T1000 (cell line): ENCODE results near the gene TMEM131L.

Experiments used
- DNase-seq: peaks from one replicate; lab custom pipeline; 2025; ENCODE audit warnings: mixed read lengths; lab: John Stamatoyannopoulos, UW

TMEM131L gene

DNA sequence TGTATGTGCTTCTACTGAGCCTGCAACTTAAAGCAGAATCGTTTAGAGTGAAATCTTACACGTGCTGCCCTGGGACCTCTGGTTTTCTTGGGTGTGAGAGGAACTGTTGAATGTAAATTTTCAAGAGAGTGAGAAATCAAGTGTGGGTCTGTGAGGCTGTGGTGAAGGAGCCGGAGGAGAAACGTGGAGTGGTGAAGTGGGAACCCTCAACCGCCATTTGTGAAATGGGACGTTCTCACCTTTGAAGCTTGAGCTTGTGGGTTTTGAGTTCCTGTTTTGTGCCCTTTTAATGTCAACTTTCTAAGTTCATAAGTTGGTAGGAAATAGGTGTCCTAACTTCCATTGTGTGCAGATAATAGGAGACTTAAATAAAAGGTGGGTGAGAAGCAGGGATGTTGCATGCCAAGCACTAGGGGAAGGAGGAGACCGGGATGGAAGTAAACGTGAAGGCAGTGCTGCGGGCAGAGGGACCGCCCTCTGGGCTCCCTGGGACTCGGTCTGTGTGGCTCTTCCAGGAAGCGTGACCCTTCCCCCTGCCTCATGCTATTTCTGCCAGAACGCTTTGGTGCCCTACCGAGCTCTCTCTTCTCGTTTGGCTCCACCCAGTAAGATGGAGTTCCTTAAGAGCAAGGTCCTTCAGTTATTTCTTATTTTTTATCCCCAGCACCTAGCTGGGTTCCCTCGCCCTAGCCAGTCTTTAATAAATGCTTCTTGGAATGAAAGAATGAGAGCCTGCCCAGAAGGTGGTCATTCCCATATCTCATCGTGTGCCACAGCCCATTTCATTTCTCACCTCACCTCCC is 56.0 kb downstream of the TMEM131L start:
- DNase-seq = no peak

DNA sequence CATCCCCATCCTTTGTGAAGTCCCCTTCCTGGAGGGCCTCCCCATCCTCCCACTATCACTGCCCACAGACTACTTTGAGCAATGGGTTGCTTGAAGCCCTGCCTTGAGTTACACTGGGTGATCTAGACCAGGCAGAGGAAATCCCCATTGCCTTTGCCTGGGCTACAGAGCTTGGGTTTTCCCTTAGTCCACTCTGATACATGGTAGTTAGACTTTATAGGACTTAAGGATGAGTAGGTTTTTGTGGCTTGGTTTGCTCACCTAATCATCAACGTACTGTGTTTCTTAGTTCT is 56.6 kb downstream of the TMEM131L start:
- DNase-seq = no peak

DNA sequence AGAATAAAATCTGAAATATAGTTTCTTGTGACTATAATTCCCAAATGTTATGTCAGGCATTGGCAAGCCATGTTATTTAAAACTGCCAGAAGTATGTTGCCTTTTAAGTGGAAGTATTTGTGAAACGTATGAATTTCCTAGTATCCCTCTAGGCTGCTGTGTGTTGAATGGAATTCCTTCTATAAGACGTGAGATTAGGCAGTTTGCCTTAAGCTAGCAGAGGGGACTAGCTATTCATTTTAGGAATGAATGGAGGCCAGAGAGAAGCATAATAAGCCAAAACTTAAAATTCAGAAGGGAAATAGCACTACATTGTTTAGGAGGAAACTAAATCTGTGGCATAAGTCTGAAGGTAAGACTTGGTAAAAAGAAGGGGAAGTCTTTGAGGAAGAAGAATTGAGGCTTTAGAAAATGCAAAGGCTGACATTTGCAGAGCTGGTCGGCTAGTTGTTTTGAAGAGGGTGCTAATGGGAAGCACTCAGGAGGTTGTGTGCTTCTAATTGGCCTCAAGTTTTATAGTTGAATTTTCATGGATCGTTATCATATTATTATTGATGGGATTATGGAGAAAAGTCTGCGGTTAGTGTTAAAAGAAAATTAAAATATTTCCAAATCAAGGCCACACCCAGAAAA is 57.1 kb downstream of the TMEM131L start:
- DNase-seq = no peak

DNA sequence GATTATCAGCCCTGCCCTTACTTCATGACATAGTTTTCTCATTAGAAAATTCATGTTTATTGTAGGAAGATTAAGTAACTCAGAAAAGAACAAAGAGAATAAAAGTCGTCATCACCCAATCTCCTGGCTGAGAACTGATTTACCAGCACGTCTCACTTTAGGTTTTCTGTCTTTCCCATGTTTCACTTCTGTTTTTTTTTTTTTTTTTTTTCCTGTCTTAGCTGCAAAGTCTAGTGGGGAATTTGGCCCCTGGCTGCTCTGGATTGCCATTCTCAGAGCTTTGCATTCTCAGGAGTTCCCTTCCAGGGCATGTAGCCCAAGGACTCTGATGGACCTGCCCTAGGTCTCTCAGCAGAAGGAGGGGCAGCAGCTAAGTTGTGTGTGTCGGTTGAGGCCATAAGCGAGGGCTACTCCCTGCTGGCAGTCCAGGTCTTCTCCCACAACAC is 57.8 kb downstream of the TMEM131L start:
- no peak for DNase-seq

DNA sequence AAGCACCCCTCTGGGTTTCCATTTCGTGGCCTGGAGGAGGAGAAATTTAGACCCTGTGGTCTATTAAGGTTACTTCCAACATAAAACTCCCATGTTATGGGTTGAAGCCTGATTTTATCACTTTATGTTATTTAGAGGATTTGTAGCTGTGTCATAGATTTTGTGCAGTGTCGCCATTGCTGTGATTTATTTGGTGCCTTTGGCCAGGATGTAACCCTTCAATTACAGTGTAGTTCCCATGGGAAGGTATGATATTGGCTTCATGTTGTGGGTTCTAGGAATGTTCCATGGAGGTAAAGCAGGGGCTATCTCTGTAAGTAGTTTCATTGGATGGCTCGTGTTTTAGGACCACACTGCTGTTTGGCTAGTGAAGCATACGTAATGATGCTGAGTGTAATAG is 58.5 kb downstream of the TMEM131L start:
- no peak for DNase-seq

DNA sequence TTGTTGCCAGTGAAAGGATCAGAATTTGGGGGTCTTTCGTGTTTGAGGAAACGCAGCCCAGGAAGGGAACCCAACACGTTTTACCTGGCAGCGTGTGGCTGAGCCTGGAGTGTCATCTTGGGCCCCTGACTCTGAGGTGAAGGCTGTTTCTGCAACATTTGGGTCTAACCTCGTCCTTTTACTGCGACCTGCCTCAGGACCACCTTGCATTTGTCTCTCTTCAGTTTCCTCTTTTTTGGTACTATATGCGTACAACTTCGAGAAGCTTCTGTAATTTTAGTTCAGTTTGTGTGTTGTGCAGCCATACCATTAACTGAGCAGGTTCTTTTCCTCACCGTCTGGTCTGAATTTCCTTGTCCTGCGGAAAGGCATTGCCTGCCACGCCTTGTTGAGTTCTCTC is 61.5 kb downstream of the TMEM131L start:
- no peak for DNase-seq

DNA sequence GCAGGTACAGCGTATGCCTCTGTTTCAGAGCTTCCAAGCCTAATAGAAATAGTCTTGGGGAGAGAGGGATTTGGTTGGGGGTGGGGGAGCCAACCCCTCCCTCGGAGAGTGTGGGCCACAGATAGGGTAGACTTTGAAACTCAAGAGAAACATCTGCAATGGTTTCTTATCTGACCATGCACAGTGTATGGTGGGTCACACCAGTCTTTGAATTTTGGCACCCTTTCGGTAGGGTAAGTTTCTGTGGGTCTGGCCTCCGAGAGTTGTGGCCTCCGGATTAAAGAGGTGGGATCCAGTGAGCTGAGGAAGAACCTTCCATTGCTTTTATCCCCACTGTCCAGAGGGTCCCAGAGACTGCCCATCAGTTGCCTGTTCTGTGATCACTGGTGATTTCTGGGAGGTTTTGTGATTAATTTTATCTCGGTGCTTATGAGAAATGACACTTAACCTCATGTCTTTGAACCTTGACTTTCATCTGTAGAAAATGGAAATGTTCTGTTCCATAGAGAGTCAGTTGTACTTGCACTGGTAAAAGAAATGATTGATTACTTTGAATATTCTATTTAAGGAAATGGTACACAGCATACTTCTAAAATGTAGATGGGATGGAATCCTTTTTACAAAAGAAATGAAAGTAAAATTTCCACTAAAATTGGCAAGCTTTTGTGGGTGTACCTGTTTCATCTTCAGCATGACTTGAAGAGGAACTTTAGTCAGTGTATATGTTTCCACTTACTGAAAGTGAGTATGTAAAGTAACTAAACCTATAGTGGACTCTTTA is 62.7 kb downstream of the TMEM131L start:
- no peak for DNase-seq

DNA sequence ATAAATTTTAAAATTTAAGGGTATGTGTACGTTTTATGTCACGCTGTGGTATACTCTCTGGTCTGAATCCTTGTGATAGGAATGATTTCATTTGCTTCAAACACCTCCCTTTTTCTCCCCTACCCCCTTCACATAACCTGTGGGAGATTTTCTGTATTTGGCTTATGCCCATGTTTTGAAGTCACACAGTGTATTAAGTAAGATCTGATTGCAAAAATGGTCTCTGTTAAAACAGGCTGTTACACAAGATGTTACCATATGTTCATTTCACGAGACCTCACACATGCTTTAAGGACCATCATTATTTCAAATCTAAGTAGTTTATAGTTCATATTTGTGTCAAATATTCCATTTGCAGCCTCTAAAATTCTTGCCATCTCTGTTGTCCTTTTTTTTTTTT is 63.5 kb downstream of the TMEM131L start:
- no peak for DNase-seq

DNA sequence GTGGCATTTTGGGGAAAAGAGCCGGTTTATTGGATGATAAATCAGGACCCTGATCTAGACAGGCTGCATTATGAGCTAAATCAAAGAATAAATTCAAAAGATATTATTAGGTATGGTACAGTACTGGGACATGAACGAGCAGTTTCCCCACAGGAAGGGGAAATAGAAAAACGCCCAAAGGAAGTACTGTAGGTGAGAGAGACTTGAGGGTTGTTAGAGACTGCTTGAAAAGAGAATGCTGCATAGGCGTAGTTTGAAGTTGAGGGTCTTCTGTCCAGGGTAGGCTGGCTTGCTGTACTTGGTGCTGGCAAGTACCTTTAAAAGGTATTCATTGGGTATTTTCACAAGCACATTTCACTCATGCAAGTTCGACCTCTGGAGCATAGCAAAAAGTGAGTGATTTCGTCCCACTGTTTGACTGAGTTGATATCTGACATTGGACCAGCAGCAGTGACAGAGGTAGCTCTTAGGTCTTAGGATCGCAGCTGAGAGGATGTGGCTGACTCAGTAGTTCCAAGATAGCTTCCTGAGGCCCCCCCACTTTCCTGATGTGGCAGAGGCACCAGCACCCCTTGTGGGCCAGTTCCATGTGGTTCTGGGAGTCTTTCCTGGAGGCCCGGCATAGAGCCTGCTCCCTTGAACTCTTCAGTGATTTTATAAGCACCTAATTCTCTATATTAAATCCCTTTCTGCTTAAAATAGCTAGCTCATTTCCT is 64.3 kb downstream of the TMEM131L start:
- no peak for DNase-seq

DNA sequence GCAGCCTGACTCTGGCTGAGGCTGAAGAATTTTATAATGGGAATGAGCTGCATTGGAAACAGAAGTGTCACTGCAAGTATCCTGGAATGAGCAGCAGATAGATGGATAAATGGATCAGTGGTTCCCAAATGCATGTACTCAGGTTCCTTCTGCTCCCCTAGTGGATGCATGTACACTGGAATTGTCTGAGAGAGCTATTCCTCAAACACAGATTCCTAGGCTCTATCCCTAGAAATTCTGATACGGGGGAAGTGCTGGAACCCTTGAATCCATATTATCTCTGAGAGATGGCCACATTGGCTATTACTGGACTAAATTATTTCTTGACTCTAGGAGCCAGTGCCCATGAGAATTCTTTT is 64.8 kb downstream of the TMEM131L start:
- DNase-seq = no peak

DNA sequence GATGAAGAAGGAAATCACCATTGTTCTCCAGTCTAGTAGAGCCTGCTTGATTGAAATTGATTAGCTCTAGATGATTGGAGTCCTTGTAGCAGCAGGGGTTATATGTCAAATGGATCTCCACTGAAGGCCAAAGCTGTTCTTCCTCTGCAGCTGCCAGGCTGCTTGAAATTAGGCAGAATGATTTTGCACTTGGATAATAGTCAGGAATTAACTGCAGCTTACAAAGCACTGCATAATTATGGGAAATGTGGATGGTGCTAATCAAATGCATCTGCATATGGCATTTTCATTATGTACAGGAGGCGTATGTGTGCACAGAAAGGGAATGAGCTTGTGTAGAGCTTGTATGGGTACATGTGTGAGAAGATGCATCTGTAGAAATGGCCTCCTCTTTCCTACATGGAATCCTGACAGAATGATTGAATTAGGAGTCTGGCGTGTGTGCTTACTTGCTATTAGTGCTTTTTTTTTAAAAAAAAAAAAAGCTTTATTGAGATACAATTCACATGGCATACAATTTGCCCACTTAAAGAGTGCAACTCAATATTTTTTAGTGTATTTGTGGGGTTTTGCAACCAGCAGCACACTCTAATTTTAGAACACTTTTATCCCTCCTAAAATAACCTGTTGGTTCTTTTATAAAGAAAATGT is 65.9 kb downstream of the TMEM131L start:
- DNase-seq = no peak

DNA sequence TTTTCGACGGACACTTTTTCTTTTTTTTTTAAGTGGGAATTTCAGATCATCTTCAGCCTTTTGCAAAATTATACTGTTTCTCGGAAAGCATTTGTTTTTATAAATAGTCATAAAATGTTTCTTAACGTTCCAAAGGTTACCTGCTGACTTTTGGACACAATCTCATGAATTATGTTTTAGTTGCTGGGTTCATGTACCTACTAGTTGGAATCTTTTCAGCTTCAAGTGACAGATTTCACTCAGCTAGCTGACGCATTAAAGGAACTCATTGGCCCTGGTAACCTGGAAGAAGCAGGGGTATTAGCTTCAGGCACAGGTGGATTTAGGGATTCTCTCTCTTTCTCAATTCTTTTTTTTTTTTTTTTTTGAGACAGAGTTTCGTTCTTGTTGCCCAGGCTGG is 66.5 kb downstream of the TMEM131L start:
- DNase-seq = no peak

DNA sequence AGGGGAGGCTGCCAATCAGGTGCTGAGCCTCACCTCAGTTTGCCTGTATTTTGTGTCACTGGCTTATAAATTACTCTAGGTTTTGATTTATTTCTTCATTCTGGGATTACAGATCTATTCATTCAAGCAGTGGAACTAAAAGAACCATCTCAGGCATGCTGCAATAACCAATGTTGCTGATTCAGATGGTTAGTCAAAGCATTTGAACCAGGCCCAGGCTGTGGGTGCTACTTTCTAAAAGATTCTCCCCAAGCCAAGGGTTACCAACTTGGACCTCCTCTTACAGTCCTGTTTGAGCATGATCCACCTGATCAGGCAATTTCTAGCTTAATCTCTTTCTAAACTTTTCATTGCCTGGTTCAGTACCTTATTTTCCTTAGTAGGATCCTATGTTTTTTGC is 67.2 kb downstream of the TMEM131L start:
- DNase-seq = no peak

DNA sequence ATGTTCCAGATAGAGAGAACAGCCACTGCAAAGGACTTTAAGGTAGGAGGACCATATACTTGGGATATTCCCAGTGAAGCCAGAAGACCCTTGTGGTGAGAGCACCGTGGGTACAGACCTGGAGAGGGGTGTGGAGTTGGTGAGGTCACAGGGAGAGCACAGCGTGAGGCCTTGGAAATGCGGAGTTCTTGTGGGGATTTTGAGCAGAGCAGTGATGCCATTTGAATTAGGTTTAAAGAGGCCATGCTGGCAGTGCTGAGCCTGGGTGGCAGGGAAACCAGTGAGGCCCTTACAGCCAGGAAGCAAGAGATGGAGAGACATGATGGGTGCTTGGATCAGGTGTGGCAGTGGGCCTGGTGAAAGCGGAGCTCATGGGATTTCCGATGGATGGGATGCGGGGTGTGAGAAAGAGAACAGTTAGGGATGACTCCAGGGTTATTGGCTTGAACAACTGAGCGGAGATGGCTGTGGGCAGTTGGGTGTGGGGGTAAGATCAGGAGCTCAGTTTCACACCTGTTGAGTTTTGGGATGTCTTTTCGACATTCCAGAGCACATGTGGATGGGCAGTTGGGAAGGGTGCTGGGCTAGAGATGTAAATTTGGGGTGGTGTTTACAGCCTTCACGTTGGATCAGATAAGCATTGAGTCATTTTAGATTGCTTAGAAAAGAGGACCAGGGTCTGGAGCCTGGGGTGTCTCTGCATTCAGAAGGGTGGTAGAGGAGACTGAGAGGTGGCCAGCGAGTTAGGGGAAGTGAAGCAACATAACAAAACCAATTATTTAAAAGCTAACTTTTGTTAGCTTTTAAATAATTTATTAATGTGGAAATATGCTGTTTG is 68.9 kb downstream of the TMEM131L start:
- no peak for DNase-seq

DNA sequence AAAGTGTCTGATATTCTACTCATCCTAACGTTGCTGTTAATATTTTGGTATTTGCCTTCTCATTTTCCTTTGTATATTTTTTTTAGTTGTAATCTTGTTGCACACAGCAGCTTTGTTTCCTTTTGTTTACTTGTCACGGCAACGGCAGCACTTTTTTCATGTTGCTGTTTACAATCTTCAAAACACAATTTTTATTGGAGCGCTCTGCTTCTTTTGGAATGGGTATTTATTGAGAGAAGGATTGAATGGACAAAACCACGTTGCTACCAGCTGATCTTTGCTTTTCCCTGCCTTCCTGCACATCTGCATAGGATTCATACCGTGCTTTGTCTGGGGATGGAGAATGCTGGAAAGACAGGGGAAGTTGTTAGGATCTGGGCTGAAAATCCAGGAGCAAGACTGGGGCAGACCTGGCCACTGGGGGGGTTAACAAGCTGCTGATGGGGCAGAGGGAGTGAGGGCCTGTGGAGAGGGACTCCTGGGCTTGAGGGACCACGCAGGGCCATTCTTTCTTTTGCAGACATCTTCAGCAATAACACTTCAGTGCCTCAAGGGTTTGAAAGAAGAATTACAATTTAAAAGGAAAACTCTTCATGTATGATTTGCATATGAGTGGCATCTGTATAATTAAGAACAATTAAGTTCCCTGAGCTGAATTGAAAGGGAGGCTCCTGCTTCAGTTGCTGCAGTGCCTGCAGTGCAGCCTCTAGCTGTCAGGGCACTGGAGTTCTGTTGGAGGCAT is 69.8 kb downstream of the TMEM131L start:
- no peak for DNase-seq

DNA sequence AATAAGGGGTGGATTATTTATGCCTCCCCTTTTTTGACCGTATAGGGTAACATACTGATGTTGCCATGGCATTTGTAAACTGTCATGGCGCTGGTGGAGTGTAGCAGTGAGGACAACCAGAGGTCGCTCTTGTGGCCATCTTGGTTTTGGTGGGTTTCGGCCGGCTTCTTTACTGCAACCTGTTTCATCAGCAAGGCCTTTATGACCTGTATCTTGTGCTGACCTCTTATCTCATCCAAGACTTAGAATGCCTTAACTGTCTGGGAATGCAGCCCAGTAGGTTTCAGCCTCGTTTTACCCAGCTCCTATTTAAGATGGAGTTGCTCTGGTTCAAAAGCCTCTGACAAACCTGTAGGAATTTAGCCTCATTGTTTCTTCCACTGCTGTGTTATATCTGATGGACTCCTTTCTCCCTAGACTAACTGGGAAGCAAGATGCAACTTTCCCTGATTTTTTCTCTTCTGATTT is 71.4 kb downstream of the TMEM131L start:
- DNase-seq = no peak

DNA sequence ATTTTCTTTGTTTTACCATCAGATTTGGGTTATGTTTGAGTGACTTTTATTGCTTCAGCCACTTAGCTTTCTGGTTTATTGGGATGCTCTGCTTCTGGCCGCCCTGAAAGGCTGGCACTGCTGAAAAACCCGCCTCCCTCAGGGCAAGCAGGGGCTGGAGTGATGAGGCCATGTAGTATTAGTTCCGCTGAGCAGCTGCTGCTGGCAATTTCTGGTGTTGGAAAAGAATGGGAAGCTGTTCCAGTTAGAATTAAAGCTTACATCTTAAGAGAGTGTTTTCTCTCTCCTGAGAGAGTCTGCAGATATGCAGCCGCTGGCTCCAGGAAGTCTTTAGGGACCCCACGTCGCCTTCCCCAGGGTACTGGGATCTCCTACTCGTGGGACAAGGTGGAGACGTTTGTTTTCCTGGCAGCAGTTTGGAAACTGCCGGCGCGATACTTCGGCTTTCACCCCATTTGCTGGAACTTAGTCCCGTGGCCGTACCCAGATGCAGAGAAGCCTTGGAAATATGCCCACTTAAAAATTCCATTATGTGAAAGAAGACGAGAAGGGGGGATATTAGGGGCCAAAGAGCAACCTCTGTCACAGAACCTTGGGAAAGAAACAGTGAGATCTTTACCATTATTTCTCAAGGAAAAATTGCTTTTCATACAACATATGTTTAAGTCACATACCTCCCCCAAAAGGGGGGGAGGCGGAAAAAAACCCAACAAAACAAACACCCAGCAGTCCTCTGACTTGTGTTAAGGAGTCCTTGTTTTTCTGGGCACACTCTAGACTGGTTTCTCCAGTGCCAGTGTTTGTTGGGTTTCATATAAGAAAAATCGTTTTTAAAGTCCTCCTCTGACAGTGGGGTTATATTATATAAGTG is 72.6 kb downstream of the TMEM131L start:
- DNase-seq = no peak

DNA sequence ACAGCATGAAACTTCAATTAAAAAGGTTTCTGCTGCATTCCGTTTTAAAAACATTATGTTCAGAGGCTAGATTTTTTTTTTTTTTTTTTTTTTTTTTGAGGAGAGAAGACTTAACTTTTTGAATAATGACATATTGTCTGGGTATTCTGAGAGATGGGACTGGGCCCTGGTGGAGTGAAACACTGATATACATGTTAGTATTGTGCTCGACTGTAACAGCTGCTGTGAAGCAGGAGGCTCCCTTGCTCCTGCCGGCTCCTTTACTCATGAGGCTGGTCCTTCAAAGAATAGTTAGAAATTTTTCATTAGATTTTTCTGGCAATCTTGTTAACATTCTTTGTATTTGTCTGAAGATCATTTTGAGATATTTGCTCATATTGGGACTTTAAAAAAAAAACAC is 73.3 kb downstream of the TMEM131L start:
- DNase-seq = no peak

DNA sequence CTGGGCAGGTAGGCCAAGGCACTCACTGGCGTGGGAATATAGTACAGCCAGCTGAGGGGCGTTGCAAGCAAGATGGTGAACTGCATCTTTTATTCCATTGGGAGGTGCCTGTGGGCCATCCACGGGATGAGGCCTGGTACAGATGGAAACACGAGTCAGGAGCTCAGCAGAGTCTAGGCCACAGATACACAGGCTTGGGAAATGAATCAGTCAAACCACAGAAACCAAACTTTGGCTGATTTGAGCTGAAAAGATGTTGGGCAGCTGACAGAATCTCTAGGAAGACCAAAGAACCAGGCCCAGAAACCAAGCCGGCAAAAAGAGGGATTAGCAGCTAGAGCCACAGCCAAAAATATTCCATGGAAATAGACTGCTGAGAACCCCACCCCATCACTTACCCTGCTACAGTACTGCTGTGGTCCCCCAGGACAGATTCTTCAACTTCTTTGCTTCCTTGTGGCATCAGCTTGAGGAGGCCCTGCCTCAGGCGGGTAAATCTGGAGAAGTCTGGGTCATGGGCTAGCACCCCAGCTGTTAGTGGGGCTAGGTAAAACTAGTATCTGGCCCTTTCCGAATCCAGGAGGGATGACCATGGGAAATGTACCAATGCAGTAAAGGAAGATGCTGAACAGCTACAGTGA is 75.4 kb downstream of the TMEM131L start:
- DNase-seq = no peak
